Caco-2 (cell line): ENCODE data around the gene SEZ6L. TPM values are rescaled to one million over a fixed set of nuclear protein-coding genes. Genes with fewer than 3 reads are reported as not detected.

ENCODE experiments used
- BruUV-seq: library from RNA; stranded (reverse); fragments of 400-500 nt; replicated peaks from 2 replicates; lab custom pipeline; 2021; lab: Mats Ljungman, UMichigan
- CTCF ChIA-PET: fragments of 300-600 bp; sonication (Branson Sonifier 250); formaldehyde crosslinking; loops from one replicate; lab custom pipeline; 2022; ENCODE audit warnings: antibody characterized with exemption; lab: Charles Lee
- POLR2A ChIA-PET: fragments of 300-600 bp; sonication (Branson Sonifier 250); formaldehyde crosslinking; loops from one replicate; lab custom pipeline; 2022; ENCODE audit warnings: antibody characterized with exemption; lab: Charles Lee
- DNase-seq, 2 experiments: peaks; one replicate each; pipeline versions ENCODE4 v3.0.0 to v3.0.0-alpha.2; 2020 to 2022
- H3K27me3 ChIP-seq: replicated peaks from 2 replicates; pipeline ENCODE4 v1.6.0; 2011; ENCODE audit warnings: low read length; ENCODE audit not compliant: control insufficient read depth, insufficient read depth
- H3K36me3 ChIP-seq: 2 replicates; pipeline ENCODE4 v1.5.1; 2011; ENCODE audit warnings: low read length; ENCODE audit not compliant: control insufficient read depth, insufficient read depth
- H3K4me1 ChIP-seq: fragments of 250-450 bp; sonication (Bioruptor Pico); 2 replicates; pipeline ENCODE4 v1.5.1; 2020; ENCODE audit warnings: mild to moderate bottlenecking
- H3K4me3 ChIP-seq: 2 replicates; pipeline ENCODE4 v1.5.1; 2011; ENCODE audit warnings: low read depth, mild to moderate bottlenecking, control low read depth, low read length
- H3K9me3 ChIP-seq: fragments of 250-450 bp; sonication (Bioruptor Pico); 2 replicates; pipeline ENCODE4 v1.5.1; 2020; ENCODE audit warnings: mild to moderate bottlenecking, moderate library complexity
- H3K27ac Mint-ChIP-seq: one replicate; pipeline ENCODE4 v1.8.0; 2022; ENCODE audit warnings: mixed read lengths; ENCODE audit not compliant: unreplicated experiment
- H3K27me3 Mint-ChIP-seq: one replicate; pipeline ENCODE4 v1.8.0; 2022; ENCODE audit warnings: mixed read lengths; ENCODE audit not compliant: insufficient read depth, unreplicated experiment
- H3K36me3 Mint-ChIP-seq: one replicate; pipeline ENCODE4 v1.8.0; 2022; ENCODE audit warnings: mild to moderate bottlenecking, mixed read lengths; ENCODE audit not compliant: insufficient read depth, unreplicated experiment
- H3K4me1 Mint-ChIP-seq: one replicate; pipeline ENCODE4 v1.8.0; 2022; ENCODE audit warnings: low read depth, mixed read lengths; ENCODE audit not compliant: unreplicated experiment
- H3K4me3 Mint-ChIP-seq: one replicate; pipeline ENCODE4 v1.8.0; 2022; ENCODE audit warnings: mild to moderate bottlenecking, moderate library complexity, mixed read lengths; ENCODE audit not compliant: unreplicated experiment
- H3K9me3 Mint-ChIP-seq: one replicate; pipeline ENCODE4 v1.8.0; 2022; ENCODE audit warnings: mixed read lengths; ENCODE audit not compliant: unreplicated experiment
- intact Hi-C: fragments of 100-400 bp; cut with micrococcal nuclease; formaldehyde crosslinking; loops from one replicate; pipeline ENCODE4 v1.10.0; 2022; ENCODE audit not compliant: unreplicated experiment
- total RNA-seq: library from RNA; stranded (reverse); gene quantifications from 2 replicates; pipeline ENCODE4 v1.2.3, GENCODE V29; 2022
- TF ChIP-seq, protein P1 (sequence below), 2 experiments: fragments of 200-600 bp in 1 of 2; IDR thresholded peaks; 1 replicate in 1 of 2; 2 replicates in 1 of 2; pipeline versions ENCODE4 v1.5.1 to v1.8.0; 2011 to 2022; ENCODE audit warnings: antibody characterized with exemption in 1 of 2, control low read depth in 1 of 2, inconsistent platforms in 1 of 2, low read depth in 1 of 2, low read length in 1 of 2, mild to moderate bottlenecking in 1 of 2, moderate library complexity in 1 of 2; ENCODE audit not compliant: insufficient read depth in 1 of 2, severe bottlenecking in 1 of 2, unreplicated experiment in 1 of 2

Gene SEZ6L
- total RNA-seq, 1 experiment from 2014 or later = not detected

DNA sequence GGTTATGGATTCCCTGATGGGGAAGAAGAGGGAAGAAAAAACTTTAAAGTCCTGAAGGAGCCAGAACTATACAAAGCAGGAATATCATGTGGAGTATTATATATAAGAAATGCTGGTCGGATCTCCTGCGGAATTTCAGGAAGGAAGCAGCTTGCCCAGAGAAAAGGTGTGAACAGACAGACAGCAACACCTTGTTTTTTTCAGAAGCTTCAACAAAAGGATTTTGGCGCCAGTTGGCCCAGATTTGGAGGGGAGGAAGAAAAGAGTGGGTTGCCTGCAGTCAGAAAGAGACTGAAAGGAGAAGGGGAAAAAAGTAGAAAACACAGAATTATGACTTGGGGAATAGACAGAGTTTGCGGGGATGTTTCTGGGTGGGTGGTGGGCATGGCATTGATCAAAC is 45.2 kb downstream of the SEZ6L start:
- Histone ChIP-seq H3K9me3 (no peaks in the 10 kb centered on the region), H3K4me3 (no peak overlapping the region), H3K36me3 (no peaks in the 10 kb centered on the region), H3K27me3 (no peaks in the 10 kb centered on the region), H3K4me1 (no peaks in the 10 kb centered on the region)
- DNase-seq = no peak
- intact Hi-C loops = no loop called here
- H3K36me3 Mint-ChIP-seq = no peaks in the 10 kb centered on the region
- H3K4me1 Mint-ChIP-seq = no peaks in the 10 kb centered on the region
- TF ChIP-seq, protein P1, sequence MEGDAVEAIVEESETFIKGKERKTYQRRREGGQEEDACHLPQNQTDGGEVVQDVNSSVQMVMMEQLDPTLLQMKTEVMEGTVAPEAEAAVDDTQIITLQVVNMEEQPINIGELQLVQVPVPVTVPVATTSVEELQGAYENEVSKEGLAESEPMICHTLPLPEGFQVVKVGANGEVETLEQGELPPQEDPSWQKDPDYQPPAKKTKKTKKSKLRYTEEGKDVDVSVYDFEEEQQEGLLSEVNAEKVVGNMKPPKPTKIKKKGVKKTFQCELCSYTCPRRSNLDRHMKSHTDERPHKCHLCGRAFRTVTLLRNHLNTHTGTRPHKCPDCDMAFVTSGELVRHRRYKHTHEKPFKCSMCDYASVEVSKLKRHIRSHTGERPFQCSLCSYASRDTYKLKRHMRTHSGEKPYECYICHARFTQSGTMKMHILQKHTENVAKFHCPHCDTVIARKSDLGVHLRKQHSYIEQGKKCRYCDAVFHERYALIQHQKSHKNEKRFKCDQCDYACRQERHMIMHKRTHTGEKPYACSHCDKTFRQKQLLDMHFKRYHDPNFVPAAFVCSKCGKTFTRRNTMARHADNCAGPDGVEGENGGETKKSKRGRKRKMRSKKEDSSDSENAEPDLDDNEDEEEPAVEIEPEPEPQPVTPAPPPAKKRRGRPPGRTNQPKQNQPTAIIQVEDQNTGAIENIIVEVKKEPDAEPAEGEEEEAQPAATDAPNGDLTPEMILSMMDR (IDR thresholded peaks at IDR 0.05; ENCODE audit: insufficient read depth in 1 of 2, low read depth in 1 of 2, low read length in 1 of 2, severe bottlenecking in 1 of 2, unreplicated experiment in 1 of 2) = no peak
- peaks cover 19% of the 10 kb centered on the region for H3K27me3 Mint-ChIP-seq
- BruUV-seq = no TSS peak
- no peak overlapping the region for H3K27ac Mint-ChIP-seq
- ChIA-PET POLR2A (no interaction called here), CTCF (interaction anchor here (1.1 kb wide), 1 partner anchor 42 kb away, joined by 3 read pairs; no protein-coding TSS in a partner anchor)
- peaks cover 5% of the 10 kb centered on the region for H3K9me3 Mint-ChIP-seq
- H3K4me3 Mint-ChIP-seq = no peak overlapping the region

DNA sequence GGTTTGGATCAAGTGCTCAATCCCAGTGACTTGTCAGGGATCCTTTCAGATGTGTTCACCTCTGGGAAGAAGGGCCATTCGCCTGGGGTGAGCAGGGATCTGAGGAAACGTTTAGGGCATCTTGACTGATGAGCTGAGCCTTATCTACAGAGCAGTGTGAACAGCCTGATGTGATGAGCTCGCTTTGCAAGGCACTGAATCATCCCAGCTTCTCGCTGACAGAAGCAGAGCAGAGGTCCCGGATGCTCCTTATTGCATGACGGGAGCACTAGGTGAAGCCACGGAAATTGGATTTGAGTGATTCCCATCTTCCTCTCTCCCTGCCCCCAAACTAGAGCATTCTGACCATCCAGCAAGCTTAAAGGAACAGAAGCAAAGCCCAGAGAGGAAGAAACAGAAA is 46.5 kb downstream of the SEZ6L start:
- Histone ChIP-seq H3K4me1 (no peaks in the 10 kb centered on the region), H3K4me3 (no peak overlapping the region), H3K36me3 (no peaks in the 10 kb centered on the region), H3K9me3 (no peaks in the 10 kb centered on the region), H3K27me3 (no peaks in the 10 kb centered on the region)
- intact Hi-C loops = no loop called here
- TF ChIP-seq, protein P1 (IDR thresholded peaks at IDR 0.05; ENCODE audit: insufficient read depth in 1 of 2, low read depth in 1 of 2, low read length in 1 of 2, severe bottlenecking in 1 of 2, unreplicated experiment in 1 of 2) = no peak
- POLR2A ChIA-PET = no interaction called here
- no peak for DNase-seq
- CTCF ChIA-PET = no interaction called here
- H3K36me3 Mint-ChIP-seq = no peaks in the 10 kb centered on the region
- H3K27ac Mint-ChIP-seq = no peak overlapping the region
- BruUV-seq = no TSS peak
- no peak overlapping the region for H3K4me3 Mint-ChIP-seq
- no peaks in the 10 kb centered on the region for H3K4me1 Mint-ChIP-seq
- peaks cover 15% of the 10 kb centered on the region for H3K27me3 Mint-ChIP-seq
- no peaks in the 10 kb centered on the region for H3K9me3 Mint-ChIP-seq

DNA sequence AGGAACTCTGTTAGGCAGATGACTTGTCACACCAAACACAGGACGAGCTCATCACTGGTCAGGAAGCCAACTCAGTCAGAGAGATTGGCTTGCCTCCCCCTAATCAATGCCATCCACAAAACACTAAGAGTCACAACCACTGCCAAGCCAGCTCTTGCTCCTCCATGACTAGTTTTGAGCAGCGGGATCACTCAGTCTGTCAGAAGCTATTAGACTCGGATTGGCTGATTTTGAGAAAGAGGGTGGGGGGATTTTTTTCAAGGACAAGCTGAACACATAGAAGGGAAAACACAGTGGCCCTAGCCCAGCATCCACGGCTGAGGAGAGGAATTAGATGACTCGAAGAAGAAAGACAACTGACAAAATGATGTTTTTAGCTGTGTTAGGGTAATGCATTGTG is 55.9 kb downstream of the SEZ6L start:
- BruUV-seq = no TSS peak
- CTCF ChIA-PET = no interaction called here
- H3K27me3 Mint-ChIP-seq = peaks cover 8% of the 10 kb centered on the region

More for the DNA sequence above, 55.9 kb downstream of the SEZ6L start:
- DNase-seq = no peak
- intact Hi-C loops = no loop called here
- Mint-ChIP-seq H3K36me3 (no peaks in the 10 kb centered on the region), H3K9me3 (no peaks in the 10 kb centered on the region), H3K4me3 (no peak overlapping the region), H3K4me1 (no peaks in the 10 kb centered on the region), H3K27ac (no peak overlapping the region)
- H3K4me3 ChIP-seq = no peak overlapping the region
- H3K36me3 ChIP-seq = no peaks in the 10 kb centered on the region
- POLR2A ChIA-PET = no interaction called here
- TF ChIP-seq, protein P1 (IDR thresholded peaks at IDR 0.05; ENCODE audit: insufficient read depth in 1 of 2, low read depth in 1 of 2, low read length in 1 of 2, severe bottlenecking in 1 of 2, unreplicated experiment in 1 of 2) = no peak
- H3K27me3 ChIP-seq = no peaks in the 10 kb centered on the region
- no peaks in the 10 kb centered on the region for H3K4me1 ChIP-seq
- H3K9me3 ChIP-seq = no peaks in the 10 kb centered on the region
